Measurements from ENCODE around the gene GSTT2B. TPM values are rescaled to one million over a fixed set of nuclear protein-coding genes. Genes with fewer than 3 reads are reported as not detected.

Gene GSTT2B
- total RNA-seq, 2 experiments from 2014 or later: not detected

DNA sequence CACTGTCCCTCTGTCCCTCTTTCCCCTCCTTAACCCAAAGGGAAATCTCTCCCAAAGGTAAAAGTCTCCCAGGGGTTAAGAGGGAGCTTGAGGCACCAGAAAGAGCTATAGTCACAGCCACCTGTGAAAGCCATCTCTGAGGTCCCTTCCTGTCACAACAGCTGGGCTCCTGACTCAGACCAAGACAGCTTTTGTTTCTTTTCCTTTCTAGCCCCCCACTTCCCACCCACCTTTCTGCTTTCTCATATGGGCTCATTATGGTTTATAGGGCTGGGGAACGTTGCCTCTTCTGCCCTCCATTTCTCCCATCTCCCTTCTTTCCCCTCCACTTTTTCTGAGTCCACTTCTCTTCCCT, 47.7 kb downstream of the GSTT2B start:
- H3K79me2 ChIP-seq (ENCODE audit: insufficient read depth, low read depth, low read length): no peaks in the 10 kb centered on the region; the same call in 1 of the 2 replicates
- H3K9me3 ChIP-seq (ENCODE audit: low read length): no peaks in the 10 kb centered on the region; the same call in 1 of the 2 replicates
- peak; percentile 80 for DNase-seq (ENCODE audit: low spot score)
- peak overlapping the region; percentile 85 for H3K4me2 ChIP-seq (ENCODE audit: low read length)
- TF ChIP-seq, protein P1, sequence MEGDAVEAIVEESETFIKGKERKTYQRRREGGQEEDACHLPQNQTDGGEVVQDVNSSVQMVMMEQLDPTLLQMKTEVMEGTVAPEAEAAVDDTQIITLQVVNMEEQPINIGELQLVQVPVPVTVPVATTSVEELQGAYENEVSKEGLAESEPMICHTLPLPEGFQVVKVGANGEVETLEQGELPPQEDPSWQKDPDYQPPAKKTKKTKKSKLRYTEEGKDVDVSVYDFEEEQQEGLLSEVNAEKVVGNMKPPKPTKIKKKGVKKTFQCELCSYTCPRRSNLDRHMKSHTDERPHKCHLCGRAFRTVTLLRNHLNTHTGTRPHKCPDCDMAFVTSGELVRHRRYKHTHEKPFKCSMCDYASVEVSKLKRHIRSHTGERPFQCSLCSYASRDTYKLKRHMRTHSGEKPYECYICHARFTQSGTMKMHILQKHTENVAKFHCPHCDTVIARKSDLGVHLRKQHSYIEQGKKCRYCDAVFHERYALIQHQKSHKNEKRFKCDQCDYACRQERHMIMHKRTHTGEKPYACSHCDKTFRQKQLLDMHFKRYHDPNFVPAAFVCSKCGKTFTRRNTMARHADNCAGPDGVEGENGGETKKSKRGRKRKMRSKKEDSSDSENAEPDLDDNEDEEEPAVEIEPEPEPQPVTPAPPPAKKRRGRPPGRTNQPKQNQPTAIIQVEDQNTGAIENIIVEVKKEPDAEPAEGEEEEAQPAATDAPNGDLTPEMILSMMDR (conservative IDR thresholded peaks at IDR 0.05; ENCODE audit: low read length): no peak
- TF ChIP-seq EZH2phosphoT487 (IDR thresholded peaks at IDR 0.05; ENCODE audit: borderline replicate concordance, low read depth, low read length): no peak
- intact Hi-C loops (cut with micrococcal nuclease; ENCODE audit: unreplicated experiment): loop anchor here (5.0 kb wide), 1 partner anchor 146 kb away; the partner anchor contains the start of gene CHCHD10
- peaks cover 19% of the 10 kb centered on the region; the same call in 1 of the 2 replicates for H3K36me3 ChIP-seq (ENCODE audit: insufficient read depth, low read length)
- peak overlapping the region; percentile 85 for H3K27ac ChIP-seq (ENCODE audit: low read depth, low read length, poor library complexity, severe bottlenecking)
- H3K9me2 ChIP-seq (ENCODE audit: insufficient read depth, low read length): no peaks in the 10 kb centered on the region
- H2AFZ ChIP-seq (ENCODE audit: low read length): peak overlapping the region; percentile 8; the same call in 1 of the 2 replicates
- H4K20me1 ChIP-seq (ENCODE audit: insufficient read depth, low read length): no peaks in the 10 kb centered on the region
- no TSS peak for BruUV-seq (replicated peaks)
- H3K4me1 ChIP-seq (ENCODE audit: insufficient read depth, low read length, poor library complexity, severe bottlenecking): peaks cover 68% of the 10 kb centered on the region
- H3K4me3 ChIP-seq (ENCODE audit: low read depth, low read length, poor library complexity, severe bottlenecking): peak overlapping the region; percentile 74
- ChIA-PET POLR2A (interaction anchor here (0.7 to 5.6 kb wide), 6 partner anchors 19 to 129 kb away, joined by 3 to 43 read pairs (median 5); partner anchors contain the start of genes MIF and SLC2A11), CTCF (ENCODE audit: unreplicated experiment) (interaction anchor here (1.3 kb wide), 1 partner anchor 20 kb away, joined by 3 read pairs; no protein-coding TSS in a partner anchor)

DNA sequence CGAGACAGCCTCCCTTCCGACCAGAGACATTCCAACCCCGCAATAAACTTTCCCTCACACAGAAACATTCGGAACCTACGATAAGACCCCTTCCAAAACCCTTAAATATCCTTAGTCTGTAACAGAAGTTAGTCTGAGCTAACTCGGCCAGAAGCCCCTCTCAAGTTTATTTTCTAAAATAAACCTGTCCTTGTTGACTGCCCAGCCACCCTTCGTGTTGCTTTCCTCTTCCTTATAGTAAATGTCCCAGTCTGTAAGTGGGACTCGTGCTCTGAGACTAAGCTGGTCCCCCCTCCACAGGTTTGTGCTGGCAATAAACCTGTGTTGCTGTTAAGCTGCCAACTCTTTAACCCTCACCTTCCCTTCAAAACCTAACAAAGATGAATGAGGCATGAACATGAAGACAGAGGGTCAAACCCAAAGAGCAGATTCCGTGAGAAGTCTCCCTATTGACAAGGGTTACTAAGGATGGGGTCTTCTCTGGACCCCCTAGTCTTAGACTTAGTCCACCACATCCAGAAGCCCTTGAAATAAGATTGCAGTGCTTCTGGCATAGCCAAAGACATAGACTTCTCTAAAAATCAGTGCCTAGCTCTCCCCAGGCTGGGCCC, 48.6 kb downstream of the GSTT2B start:
- Histone ChIP-seq H3K9me3 (ENCODE audit: low read length) (no peaks in the 10 kb centered on the region; the same call in 1 of the 2 replicates), H3K4me2 (ENCODE audit: low read length) (peak overlapping the region; percentile 85), H3K4me1 (ENCODE audit: insufficient read depth, low read length, poor library complexity, severe bottlenecking) (peaks cover 70% of the 10 kb centered on the region), H3K36me3 (ENCODE audit: insufficient read depth, low read length) (peaks cover 18% of the 10 kb centered on the region; the same call in 1 of the 2 replicates), H4K20me1 (ENCODE audit: insufficient read depth, low read length) (no peaks in the 10 kb centered on the region), H3K79me2 (ENCODE audit: insufficient read depth, low read depth, low read length) (no peaks in the 10 kb centered on the region; the same call in 1 of the 2 replicates), H3K4me3 (ENCODE audit: low read depth, low read length, poor library complexity, severe bottlenecking) (peak overlapping the region; percentile 74), H2AFZ (ENCODE audit: low read length) (no peak overlapping the region), H3K9me2 (ENCODE audit: insufficient read depth, low read length) (no peaks in the 10 kb centered on the region), H3K27ac (ENCODE audit: low read depth, low read length, poor library complexity, severe bottlenecking) (peak overlapping the region; percentile 85)
- TF ChIP-seq EZH2phosphoT487 (IDR thresholded peaks at IDR 0.05; ENCODE audit: borderline replicate concordance, low read depth, low read length): no peak
- TF ChIP-seq, protein P1 (conservative IDR thresholded peaks at IDR 0.05; ENCODE audit: low read length): no peak
- intact Hi-C loops (cut with micrococcal nuclease; ENCODE audit: unreplicated experiment): loop anchor here (5.0 kb wide), 1 partner anchor 145 kb away; the partner anchor contains the start of gene CHCHD10
- CTCF ChIA-PET (ENCODE audit: unreplicated experiment): interaction anchor here (0.6 to 1.3 kb wide), 2 partner anchors 14 to 19 kb away, joined by 3 to 8 read pairs; no protein-coding TSS in a partner anchor
- POLR2A ChIA-PET: interaction anchor here (0.8 to 5.6 kb wide), 6 partner anchors 9 to 128 kb away, joined by 3 to 43 read pairs (median 5); partner anchors contain the start of genes MIF and SLC2A11
- no TSS peak for BruUV-seq (replicated peaks)
- DNase-seq (ENCODE audit: low spot score): no peak

Data from OCI-LY7 (cell line).